A375 (cell line): ENCODE data around the gene PLIN3. TPM values are rescaled to one million over a fixed set of nuclear protein-coding genes. Genes with fewer than 3 reads are reported as not detected.

Experiments
- total RNA-seq: library from RNA; depleted of rRNA; stranded (reverse); fragments of >200 nt; shearing (Covaris generic); gene quantifications from 2 replicates; pipeline ENCODE4 v1.2.3, GENCODE V29; 2014; rRNA removed

PLIN3 gene, protein sequence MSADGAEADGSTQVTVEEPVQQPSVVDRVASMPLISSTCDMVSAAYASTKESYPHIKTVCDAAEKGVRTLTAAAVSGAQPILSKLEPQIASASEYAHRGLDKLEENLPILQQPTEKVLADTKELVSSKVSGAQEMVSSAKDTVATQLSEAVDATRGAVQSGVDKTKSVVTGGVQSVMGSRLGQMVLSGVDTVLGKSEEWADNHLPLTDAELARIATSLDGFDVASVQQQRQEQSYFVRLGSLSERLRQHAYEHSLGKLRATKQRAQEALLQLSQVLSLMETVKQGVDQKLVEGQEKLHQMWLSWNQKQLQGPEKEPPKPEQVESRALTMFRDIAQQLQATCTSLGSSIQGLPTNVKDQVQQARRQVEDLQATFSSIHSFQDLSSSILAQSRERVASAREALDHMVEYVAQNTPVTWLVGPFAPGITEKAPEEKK
- total RNA-seq, result 67.7 and 73.4 TPM in 2 replicates

DNA sequence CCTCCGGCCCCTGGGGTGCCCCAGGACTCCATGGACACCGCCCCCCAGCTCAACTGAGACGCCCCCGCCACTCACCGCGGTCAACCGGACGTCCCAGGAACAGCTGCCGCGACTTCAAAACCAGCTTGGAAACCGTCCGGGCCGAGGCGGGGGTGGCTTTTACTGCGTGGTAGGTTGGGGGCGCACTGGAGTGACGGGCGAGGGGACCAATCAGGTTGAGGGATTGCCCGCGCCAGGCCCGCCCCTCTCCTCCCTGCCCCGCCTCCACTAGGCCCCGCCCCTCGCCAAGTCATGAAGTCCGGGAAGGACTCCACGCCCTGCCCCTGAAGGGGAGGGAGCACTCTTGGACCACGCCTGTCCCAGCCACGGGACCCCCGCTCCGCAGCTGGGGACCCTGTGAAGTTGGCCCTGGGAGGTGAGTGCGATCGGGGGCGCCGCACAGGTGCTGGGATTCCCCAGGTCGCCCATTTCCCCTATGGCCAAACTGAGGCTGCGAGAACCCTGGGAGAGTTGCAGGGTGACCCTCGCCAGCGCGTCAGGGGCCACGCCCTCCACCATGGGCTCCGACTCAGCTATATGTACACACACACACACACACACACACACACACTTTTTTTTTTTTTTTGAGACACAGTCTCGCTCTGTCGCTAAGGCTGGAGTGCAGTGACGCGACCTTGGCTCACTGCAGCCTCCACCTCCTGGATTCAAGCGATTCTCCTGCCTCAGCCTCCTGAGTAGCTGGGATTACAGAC lies at the start of gene PLIN3:
Gene PLIN3 (minus strand): TSS at position 134 of the 752 bp plus-strand sequence. CDS start 6,273 bp downstream, outside the sequence.

DNA sequence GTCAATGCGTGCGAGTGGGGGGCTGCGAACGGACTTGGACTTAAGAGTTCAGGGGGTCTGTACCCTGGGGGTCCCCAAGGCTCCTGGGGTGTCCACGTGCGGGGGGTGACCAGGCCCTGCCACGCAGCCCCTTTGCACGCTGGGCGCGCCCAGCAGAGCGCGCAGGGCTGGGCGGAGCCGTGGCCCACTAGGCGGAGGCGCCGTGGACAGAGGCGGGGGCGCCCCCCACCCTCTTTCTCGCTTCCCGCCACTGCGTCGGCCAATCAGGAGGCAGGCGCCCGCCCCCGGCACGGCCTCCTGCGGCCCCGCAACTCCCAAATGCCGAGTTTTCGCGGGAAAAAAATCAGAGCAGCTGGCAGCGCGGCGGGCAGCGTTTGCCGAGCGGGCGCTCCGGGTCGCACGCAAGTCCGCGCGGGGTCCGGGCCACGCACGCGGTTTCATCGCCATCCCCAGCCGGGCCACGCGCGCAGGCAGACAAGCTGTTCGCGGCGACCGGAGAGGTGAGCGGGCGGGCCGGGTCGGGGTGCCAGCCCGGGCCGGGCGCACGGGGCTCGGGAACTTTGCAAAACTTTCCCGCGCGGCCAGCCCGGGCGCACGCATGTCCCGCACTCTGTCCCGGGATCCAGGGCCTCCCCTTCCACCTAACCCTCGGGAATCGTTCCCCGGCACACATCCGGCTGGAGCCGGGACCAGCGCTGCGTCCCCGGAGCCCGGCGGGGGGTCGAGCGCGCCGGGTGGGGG lies 41.9 kb upstream of the PLIN3 start, which contains the start of gene UHRF1:
Gene UHRF1 (plus strand): TSS at position 346 of the 741 bp plus-strand sequence. CDS start 1,385 bp downstream, outside the sequence.

DNA sequence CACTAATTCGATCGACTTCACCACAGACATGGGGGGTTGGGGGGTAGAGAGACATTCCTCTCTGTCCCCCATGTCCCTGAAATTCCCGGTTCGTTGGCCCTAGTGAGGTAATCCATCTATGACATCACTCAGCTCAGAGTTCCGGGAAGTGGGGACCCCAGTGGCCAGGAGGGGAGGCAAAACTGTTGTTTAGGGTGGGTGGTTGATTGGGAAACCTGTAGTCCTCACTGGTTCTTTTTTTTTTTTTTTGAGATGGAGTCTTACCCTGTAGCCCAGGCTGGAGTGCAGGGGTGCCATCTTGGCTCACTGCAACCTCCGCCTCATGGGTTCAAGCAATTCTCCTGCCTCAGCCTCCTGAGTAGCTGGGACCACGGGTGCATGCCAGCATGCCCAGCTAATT lies 35.3 kb upstream of the PLIN3 start, which contains the start of gene ARRDC5:
Gene ARRDC5 (minus strand): TSS at position 101 of the 400 bp plus-strand sequence. CDS start 71 bp downstream, at position 30.

DNA sequence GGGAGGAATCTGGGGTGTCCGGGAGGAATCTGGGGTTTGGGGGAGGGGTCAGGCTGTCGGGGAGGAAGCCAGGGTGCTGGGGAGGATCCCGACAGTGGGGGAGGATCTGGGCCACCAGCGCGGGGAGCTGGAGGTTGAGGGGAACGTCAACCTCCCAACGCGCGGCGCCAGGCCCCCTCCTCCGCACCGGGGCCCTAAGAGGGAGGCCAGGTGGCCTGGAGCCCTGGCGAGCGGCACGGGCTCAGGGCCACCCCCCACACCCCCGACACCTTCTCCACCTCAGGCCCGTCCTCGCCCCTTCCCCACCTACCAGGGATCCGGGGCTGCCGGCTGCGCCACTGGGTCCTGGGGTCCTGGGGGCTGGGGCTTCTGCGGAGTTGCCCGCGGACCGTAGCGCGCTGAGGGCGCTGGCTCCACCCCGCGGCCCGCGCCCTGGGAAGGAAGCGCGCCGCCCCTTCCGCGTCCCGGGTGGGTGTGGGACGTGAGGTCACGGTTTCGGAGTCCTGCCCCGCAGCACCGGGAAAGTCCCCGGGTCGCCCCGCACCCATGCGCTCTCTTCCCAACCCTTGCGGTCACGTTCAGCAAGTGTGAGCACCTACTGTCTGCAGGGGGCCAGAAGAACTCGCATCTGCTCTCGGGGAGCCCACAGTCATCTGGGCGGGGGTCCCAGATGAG lies 36.0 kb downstream of the PLIN3 start, which contains the start of gene TICAM1:
Gene TICAM1 (minus strand): TSS at position 409 of the 675 bp plus-strand sequence. CDS start 13,335 bp downstream, outside the sequence.

DNA sequence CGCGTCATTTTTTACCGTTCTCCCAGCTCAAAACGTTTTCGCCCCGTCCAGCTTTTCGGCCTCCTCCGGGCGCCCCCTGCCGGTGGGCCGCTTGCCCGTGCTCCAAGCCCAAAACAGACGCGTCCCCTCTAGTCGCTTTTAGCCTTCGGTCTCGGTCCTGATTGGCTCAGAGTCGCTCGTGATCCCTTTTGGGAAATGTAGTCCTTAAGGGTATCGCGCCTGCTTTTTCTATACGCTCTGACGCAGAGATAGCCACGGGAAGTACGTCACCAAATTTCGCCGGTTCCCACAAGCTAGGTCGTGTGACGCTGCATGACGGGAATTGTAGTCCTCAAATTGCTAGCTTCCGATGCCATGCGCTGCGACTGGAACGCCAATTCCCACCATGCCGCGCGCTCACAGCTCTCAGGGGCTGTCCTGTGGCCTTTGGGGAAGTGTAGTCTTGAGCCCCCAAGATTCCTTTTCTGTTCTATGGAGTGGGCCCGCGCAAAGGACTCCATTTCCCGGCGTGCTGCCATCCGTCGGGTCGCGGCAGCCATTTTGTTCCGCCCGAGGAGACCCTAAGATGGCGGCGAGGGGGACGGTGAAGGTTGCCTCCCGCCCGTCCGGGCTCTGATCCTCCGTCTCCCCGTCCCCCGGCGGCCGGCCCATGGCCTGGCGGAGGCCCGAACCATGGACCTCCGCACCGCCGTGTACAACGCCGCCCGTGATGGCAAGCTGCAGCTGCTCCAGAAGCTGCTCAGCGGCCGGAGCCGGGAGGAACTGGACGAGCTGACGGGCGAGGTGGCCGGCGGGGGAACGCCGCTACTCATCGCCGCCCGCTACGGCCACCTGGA lies 76.1 kb downstream of the PLIN3 start, which contains the start of gene FEM1A:
Gene FEM1A (plus strand): TSS at position 552 of the 836 bp plus-strand sequence. CDS start 121 bp downstream, at position 673.

Other genes starting within 250 kb of the PLIN3 start
- gene TNFAIP8L1, start 228.2 kb downstream of the PLIN3 start, total RNA-seq, result 4.6 and 5.2 TPM in 2 replicates
- gene MYDGF, start 197.3 kb downstream of the PLIN3 start, total RNA-seq, result 187 and 198 TPM in 2 replicates
- 54.4 and 56.8 TPM in 2 replicates for gene DPP9, start 143.8 kb downstream of the PLIN3 start, total RNA-seq
- 32.5 and 34.5 TPM in 2 replicates for gene FEM1A, start 75.9 kb downstream of the PLIN3 start, total RNA-seq
- gene TICAM1, start 36.0 kb downstream of the PLIN3 start, total RNA-seq, result 3.3 and 4.8 TPM in 2 replicates
- gene ARRDC5, start 35.2 kb upstream of the PLIN3 start, total RNA-seq, result not detected in 2 replicates
- 99.7 and 107 TPM in 2 replicates for gene UHRF1, start 41.8 kb upstream of the PLIN3 start, total RNA-seq
- gene KDM4B, start 101.4 kb upstream of the PLIN3 start, total RNA-seq, result 8.0 and 8.3 TPM in 2 replicates